GM12864 (cell line): Measurements from ENCODE around the gene SUCLA2.

ENCODE experiments used
- DNase-seq: peaks from one replicate; pipeline ENCODE4 v3.0.0-alpha.2; 2011; ENCODE audit warnings: low read depth
- H3K4me3 ChIP-seq: 2 replicates; pipeline ENCODE4 v1.5.1; 2011; ENCODE audit warnings: mild to moderate bottlenecking, low read depth, low read length, control low read depth
- TF ChIP-seq, protein P1 (sequence below): IDR thresholded peaks from 2 replicates; pipeline ENCODE4 v1.5.1; 2011; ENCODE audit warnings: low read depth, mild to moderate bottlenecking, moderate library complexity, low read length, control low read depth, inconsistent platforms; ENCODE audit errors: missing control alignments

Gene SUCLA2

DNA sequence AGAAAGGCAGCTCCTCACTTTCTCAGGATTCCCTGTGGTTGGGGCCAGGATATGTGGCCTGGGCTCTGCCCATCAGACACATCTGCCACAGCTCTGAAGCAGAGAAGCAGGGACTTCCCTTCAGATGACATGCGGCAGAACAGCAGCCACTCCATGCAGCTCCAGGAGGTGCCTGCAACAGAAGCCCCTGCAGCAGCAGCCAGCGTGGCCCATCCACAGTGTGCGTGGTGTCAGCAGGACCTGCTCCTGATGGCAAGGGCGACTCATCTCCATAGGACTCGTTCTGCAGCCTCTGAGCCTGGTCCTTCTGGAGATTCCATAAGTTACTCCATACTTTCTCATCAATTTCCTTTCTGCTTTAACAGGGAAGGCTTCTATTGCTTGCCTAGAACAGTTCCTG, 105.0 kb downstream of the SUCLA2 start:
- no peak for DNase-seq
- TF ChIP-seq, protein P1, sequence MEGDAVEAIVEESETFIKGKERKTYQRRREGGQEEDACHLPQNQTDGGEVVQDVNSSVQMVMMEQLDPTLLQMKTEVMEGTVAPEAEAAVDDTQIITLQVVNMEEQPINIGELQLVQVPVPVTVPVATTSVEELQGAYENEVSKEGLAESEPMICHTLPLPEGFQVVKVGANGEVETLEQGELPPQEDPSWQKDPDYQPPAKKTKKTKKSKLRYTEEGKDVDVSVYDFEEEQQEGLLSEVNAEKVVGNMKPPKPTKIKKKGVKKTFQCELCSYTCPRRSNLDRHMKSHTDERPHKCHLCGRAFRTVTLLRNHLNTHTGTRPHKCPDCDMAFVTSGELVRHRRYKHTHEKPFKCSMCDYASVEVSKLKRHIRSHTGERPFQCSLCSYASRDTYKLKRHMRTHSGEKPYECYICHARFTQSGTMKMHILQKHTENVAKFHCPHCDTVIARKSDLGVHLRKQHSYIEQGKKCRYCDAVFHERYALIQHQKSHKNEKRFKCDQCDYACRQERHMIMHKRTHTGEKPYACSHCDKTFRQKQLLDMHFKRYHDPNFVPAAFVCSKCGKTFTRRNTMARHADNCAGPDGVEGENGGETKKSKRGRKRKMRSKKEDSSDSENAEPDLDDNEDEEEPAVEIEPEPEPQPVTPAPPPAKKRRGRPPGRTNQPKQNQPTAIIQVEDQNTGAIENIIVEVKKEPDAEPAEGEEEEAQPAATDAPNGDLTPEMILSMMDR, result no peak
- no peak overlapping the region for H3K4me3 ChIP-seq

DNA sequence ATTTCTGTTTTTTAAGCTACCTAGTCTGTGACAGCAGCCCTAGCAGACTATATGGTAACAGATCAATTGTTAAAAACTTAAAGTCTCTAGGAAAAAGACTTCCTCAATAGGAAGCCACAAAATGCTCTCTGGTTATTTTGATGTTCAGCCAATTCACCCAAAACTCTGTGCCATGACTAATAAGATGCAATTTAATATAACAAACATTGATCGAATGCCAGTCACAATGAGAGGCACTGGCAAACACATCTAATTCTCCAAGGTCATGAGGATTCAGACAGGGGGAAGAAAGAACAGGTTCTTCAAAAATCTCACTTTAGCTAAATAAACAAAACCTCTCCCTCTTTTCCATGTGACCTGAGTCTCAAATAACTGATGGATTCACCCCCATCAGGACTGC, 107.5 kb downstream of the SUCLA2 start:
- H3K4me3 ChIP-seq, result no peak overlapping the region
- TF ChIP-seq, protein P1, result no peak
- no peak for DNase-seq
